Neural cell (in vitro differentiated cells): ENCODE results near the gene SHOX.

Experiments
- POLR2AphosphoS5 ChIP-seq: IDR thresholded peaks from 2 replicates; pipeline ENCODE4 v1.6.1; 2012
- RAD21 ChIP-seq: fragments of 450-650 bp; conservative IDR thresholded peaks from 2 replicates; pipeline ENCODE4 v1.6.1; 2014; ENCODE audit warnings: antibody characterized with exemption, mild to moderate bottlenecking, moderate library complexity
- TAF1 ChIP-seq: IDR thresholded peaks from 2 replicates; pipeline ENCODE4 v1.6.1; 2012; ENCODE audit warnings: low read depth
- TF ChIP-seq, protein P1 (sequence below): fragments of 450-650 bp; IDR thresholded peaks from 2 replicates; pipeline ENCODE4 v1.5.1; 2014; ENCODE audit warnings: antibody characterized with exemption, mild to moderate bottlenecking, moderate library complexity; ENCODE audit not compliant: poor library complexity, severe bottlenecking

DNA sequence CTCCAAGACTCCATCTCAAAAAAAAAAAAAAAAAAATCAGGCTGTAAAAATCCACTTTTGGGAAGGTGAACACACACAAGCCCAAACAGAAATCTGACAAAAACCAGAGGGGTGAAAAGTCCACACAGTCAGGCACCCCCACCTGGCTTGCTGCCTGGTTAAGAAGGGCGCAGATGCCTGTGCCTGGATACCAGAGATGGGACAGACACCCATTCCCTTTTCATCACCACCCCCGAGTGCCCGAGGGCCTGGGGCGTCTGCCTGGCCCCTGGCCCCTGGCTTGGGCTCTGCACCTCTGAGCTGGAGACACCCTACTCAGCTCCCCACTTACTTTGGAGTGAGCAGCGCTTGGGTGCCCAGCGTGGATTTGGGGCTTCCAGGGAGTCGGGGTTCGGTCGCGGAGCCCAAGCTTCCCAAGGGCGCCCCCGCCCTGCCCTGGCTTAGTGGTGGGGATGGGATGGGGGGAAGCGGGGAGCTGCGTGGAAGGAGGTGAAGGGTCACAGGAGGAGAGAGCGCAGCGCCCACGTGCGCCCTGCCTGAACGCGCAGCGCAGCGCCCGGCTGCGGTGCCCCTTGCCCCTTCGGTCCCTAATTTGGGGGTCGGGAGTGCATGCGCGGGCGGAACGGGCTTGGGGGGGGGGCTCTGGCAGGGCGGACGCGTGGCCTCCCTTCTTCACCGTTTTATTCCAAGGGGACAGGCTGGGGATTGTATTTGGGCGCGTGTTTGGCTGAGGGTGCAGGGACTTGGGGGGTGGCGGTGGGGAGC, 11.3 kb downstream of the SHOX start:
- TF ChIP-seq, protein P1, sequence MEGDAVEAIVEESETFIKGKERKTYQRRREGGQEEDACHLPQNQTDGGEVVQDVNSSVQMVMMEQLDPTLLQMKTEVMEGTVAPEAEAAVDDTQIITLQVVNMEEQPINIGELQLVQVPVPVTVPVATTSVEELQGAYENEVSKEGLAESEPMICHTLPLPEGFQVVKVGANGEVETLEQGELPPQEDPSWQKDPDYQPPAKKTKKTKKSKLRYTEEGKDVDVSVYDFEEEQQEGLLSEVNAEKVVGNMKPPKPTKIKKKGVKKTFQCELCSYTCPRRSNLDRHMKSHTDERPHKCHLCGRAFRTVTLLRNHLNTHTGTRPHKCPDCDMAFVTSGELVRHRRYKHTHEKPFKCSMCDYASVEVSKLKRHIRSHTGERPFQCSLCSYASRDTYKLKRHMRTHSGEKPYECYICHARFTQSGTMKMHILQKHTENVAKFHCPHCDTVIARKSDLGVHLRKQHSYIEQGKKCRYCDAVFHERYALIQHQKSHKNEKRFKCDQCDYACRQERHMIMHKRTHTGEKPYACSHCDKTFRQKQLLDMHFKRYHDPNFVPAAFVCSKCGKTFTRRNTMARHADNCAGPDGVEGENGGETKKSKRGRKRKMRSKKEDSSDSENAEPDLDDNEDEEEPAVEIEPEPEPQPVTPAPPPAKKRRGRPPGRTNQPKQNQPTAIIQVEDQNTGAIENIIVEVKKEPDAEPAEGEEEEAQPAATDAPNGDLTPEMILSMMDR: no peak
- TF ChIP-seq RAD21 (no peak), POLR2AphosphoS5 (no peak), TAF1 (no peak)
